Psoas muscle (tissue), 8 donors: Measurements from ENCODE around the gene INSIG1. TPM values are rescaled to one million over a fixed set of nuclear protein-coding genes. Genes with fewer than 3 reads are reported as not detected.

Experiments
- ATAC-seq, 4 donors: fragments of 200-7000 bp; cut with Tn5 transposase; one replicate each; pipeline ENCODE4 v1.9.1; 2020; ENCODE audit warnings: moderate library complexity in 3 of 4, mild to moderate bottlenecking in 2 of 4
- DNase-seq, 2 donors: peaks; one replicate each; pipeline ENCODE4 v3.0.0-alpha.2; 2020
- H3K27ac ChIP-seq: fragments of 200-600 bp; one replicate; pipeline ENCODE4 v1.8.0; 2022
- H3K27me3 ChIP-seq, 3 donors: fragments of 200-600 bp in 1 of 3; one replicate each; pipeline versions ENCODE4 v1.6.1 to v1.8.0; 2013 to 2022; ENCODE audit warnings: low read length in 2 of 3, mild to moderate bottlenecking in 2 of 3, moderate library complexity in 1 of 3; ENCODE audit not compliant: insufficient read depth in 3 of 3
- H3K36me3 ChIP-seq, 2 donors: fragments of 200-600 bp in 1 of 2; one replicate each; pipeline versions ENCODE4 v1.6.1 to v1.8.0; 2013 to 2022; ENCODE audit warnings: low read depth in 1 of 2, mild to moderate bottlenecking in 1 of 2, moderate library complexity in 1 of 2; ENCODE audit not compliant: insufficient read depth in 1 of 2
- H3K4me1 ChIP-seq: fragments of 200-600 bp; one replicate; pipeline ENCODE4 v1.8.0; 2022
- H3K4me3 ChIP-seq: fragments of 200-600 bp; one replicate; pipeline ENCODE4 v1.8.0; 2022; ENCODE audit warnings: mild to moderate bottlenecking
- H3K9me3 ChIP-seq: fragments of 200-600 bp; one replicate; pipeline ENCODE4 v1.8.0; 2022
- WGBS, 3 donors: extraction: QIAGEN DNeasy Blood & Tissue Kit; methylation state at CpG; one replicate each; pipeline versions ENCODE4 v1.1.6 to v1.1.7; 2013; 5-methylcytosine and 5-hydroxymethylcytosine counted together
- intact Hi-C, 2 donors: fragments of 100-400 bp; cut with DNase I; formaldehyde crosslinking; loops; one replicate each; pipeline versions ENCODE4 v1.11.0 to v1.14.2; 2022
- long read RNA-seq, 2 donors: library from polyadenylated mRNA; unstranded; transcript quantifications; one replicate each; pipeline ENCODE4 v2.0.0, GENCODE V29; 2021
- polyA plus RNA-seq, 3 donors: library from polyadenylated mRNA; stranded (reverse); fragments of 200-250 nt; gene quantifications; one replicate each; pipeline ENCODE4 v1.2.3, GENCODE V29; 2013
- total RNA-seq, 4 donors: library from RNA; stranded (reverse); fragmentation: NEBNext Ultra II Directional in 2 of 4; extraction: Animal tissue kit (Norgen Biotek cat#: 25700) in 2 of 4; gene quantifications; one replicate each; pipeline versions ENCODE4 v1.2.1 to v1.2.4, GENCODE V29; 2021 to 2023
- TF ChIP-seq, protein P1 (sequence below): fragments of 200-600 bp; IDR thresholded peaks from one replicate; pipeline ENCODE4 v1.8.0; 2022; ENCODE audit warnings: antibody characterized with exemption
- donor health status: healthy with polysubstance abuse.
- donor health status: DM: no; HTN: no; CAD: no; lungs with moderate emphysema.
- donor health status: Bipolar disorder and iron deficiency.
- donor health status: healthy.
- donor health status: DM: yes; HTN: yes; CAD: no.
- donor health status: DM: no; HTN: no; CAD: no.
- donor health status: DM: no; HTN: no; CAD: no.
- donor health status: DM: yes; HTN: yes; CAD: no.

The INSIG1 gene
- total RNA-seq = 10 to 100 TPM in 1 of 4 donors, 1 to 10 TPM in 3; 4.0 to 11.1 (median 6.6) TPM
- polyA plus RNA-seq = 10 to 100 TPM in 1 of 3 donors, 1 to 10 TPM in 2; 5.3 to 20.0 (median 9.5) TPM
- long read RNA-seq, donor 1, partial matches to known transcripts = 2 of 7 reads
- long read RNA-seq, donor 1, other reads (novel, unspliced or antisense) = 2 of 7 reads
- long read RNA-seq, donor 2, transcript INSIG1-201 (6 exons, 3,010 nt) = major isoform, 11 of 20 reads
- long read RNA-seq, donor 2, partial matches to known transcripts = 2 of 20 reads
- long read RNA-seq, donor 2, other reads (novel, unspliced or antisense) = 6 of 20 reads

GRCh38 chr7:155297517-155298287, at the start of gene INSIG1:
Gene INSIG1 (plus strand): TSS chr7:155297878. CDS start chr7:155298286, 408 bp downstream.
- DNase-seq (peak; percentile 93 to 95), ATAC-seq (peak; percentile 89 to 94 (median 93))
- H3K4me1 ChIP-seq = peaks cover 14% of the 10 kb centered on the region
- H3K4me3 ChIP-seq = peak within 1 kb of the TSS; percentile 78
- no peaks in the 10 kb centered on the region for H3K27me3 ChIP-seq
- TF ChIP-seq, protein P1, sequence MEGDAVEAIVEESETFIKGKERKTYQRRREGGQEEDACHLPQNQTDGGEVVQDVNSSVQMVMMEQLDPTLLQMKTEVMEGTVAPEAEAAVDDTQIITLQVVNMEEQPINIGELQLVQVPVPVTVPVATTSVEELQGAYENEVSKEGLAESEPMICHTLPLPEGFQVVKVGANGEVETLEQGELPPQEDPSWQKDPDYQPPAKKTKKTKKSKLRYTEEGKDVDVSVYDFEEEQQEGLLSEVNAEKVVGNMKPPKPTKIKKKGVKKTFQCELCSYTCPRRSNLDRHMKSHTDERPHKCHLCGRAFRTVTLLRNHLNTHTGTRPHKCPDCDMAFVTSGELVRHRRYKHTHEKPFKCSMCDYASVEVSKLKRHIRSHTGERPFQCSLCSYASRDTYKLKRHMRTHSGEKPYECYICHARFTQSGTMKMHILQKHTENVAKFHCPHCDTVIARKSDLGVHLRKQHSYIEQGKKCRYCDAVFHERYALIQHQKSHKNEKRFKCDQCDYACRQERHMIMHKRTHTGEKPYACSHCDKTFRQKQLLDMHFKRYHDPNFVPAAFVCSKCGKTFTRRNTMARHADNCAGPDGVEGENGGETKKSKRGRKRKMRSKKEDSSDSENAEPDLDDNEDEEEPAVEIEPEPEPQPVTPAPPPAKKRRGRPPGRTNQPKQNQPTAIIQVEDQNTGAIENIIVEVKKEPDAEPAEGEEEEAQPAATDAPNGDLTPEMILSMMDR = no peak
- H3K9me3 ChIP-seq = no peaks in the 10 kb centered on the region
- peak within 1 kb of the TSS; percentile 90 for H3K27ac ChIP-seq
- intact Hi-C loops = loop anchor here in 1 of 2 donors (2.0 to 5.0 kb wide), 3 partner anchors 41 to 295 kb away; partner anchors contain the start of gene PAXIP1
- WGBS, 3 donors = 0 to 1% (median 0%) methylated on average over 44 to 111 of the region's 111 CpGs
- peaks cover 0 to 4% of the 10 kb centered on the region in 2 donors for H3K36me3 ChIP-seq

GRCh38 chr7:155248366-155248756, 49.3 kb upstream of the INSIG1 start:
- Histone ChIP-seq H3K27ac (no peak overlapping the region), H3K9me3 (no peaks in the 10 kb centered on the region), H3K4me3 (no peak overlapping the region), H3K36me3 (no peaks in the 10 kb centered on the region), H3K4me1 (no peaks in the 10 kb centered on the region), H3K27me3 (no peaks in the 10 kb centered on the region)
- intact Hi-C loops = no loop called here
- DNase-seq (no peak), ATAC-seq (no peak)
- WGBS, 3 donors = 81 to 90% (median 85%) methylated on average over 10 of the region's 10 CpGs
- TF ChIP-seq, protein P1 = no peak

- no peak for DNase-seq
- H3K27me3 ChIP-seq = no peaks in the 10 kb centered on the region
- H3K4me1 ChIP-seq = peaks cover 2% of the 10 kb centered on the region
- TF ChIP-seq, protein P1 = no peak
- WGBS, 3 donors = 75 to 79% (median 76%) methylated on average over 7 of the region's 7 CpGs
- intact Hi-C loops = no loop called here
- H3K4me3 ChIP-seq = no peak overlapping the region
- no peak for ATAC-seq
- no peaks in the 10 kb centered on the region for H3K36me3 ChIP-seq
- no peaks in the 10 kb centered on the region for H3K9me3 ChIP-seq
- H3K27ac ChIP-seq = no peak overlapping the region
Observed at GRCh38 chr7:155251831-155252230, 45.8 kb upstream of the INSIG1 start.

DNA sequence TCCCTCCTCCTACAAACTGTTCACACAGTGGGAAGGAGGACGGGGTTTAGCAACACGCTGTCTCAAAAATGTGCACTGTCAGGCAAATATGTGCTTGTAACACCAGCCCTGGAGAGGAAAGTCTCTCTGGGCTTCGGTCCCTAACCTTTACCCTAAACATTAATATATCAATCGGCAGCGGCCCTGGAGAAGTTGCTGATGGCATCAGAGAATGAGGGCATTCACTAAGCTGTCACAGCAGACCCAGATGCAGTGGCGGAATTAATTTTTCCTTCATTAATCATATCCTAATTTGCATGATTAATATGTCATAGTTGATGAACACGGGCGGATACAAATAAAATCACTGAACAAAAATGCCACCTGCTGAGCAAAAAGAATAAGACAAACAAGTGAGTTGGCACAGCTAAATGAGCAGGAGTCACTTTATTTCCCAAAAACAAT, 45.2 kb upstream of the INSIG1 start:
- ATAC-seq (no peak), DNase-seq (no peak)
- no peak overlapping the region for H3K4me3 ChIP-seq
- WGBS, 3 donors = 48 to 59% (median 48%) methylated on average over 8 of the region's 8 CpGs
- TF ChIP-seq, protein P1 = no peak
- H3K4me1 ChIP-seq = peaks cover 9% of the 10 kb centered on the region
- no peaks in the 10 kb centered on the region for H3K9me3 ChIP-seq
- intact Hi-C loops = no loop called here
- H3K27me3 ChIP-seq = no peaks in the 10 kb centered on the region
- H3K36me3 ChIP-seq = no peaks in the 10 kb centered on the region
- H3K27ac ChIP-seq = no peak overlapping the region
